HEK293 (cell line): ENCODE measurements around the gene GHDC.

Source experiments
- CTCF ChIA-PET: fragments of 350-600 bp; formaldehyde crosslinking; extraction: SDS; loops from one replicate; lab custom pipeline; 2021; ENCODE audit warnings: antibody characterized with exemption; lab: Yijun Ruan, JAX
- POLR2A ChIA-PET: fragments of 300-600 bp; formaldehyde crosslinking; extraction: SDS; loops from one replicate; lab custom pipeline; 2020; ENCODE audit warnings: antibody characterized with exemption, inconsistent platforms; lab: Yijun Ruan, JAX
- H3K27ac ChIP-seq: fragments of 200-500 bp; sonication (Bioruptor generic); 2 replicates; pipeline ENCODE4 v1.5.1; 2014; ENCODE audit warnings: low read depth, low read length, control low read depth, inconsistent platforms; ENCODE audit errors: extremely low read depth
- H3K36me3 ChIP-seq, 2 experiments: fragments of 200-500 bp in 1 of 2; sonication (Bioruptor generic) in 1 of 2; 1 replicate in 1 of 2; 2 replicates in 1 of 2; pipeline ENCODE4 v1.5.1; 2014 to 2017; ENCODE audit warnings: inconsistent platforms in 2 of 2, low read length in 2 of 2; ENCODE audit not compliant: control insufficient read depth in 2 of 2, insufficient read depth in 1 of 2
- H3K4me1 ChIP-seq: fragments of 200-500 bp; sonication (Bioruptor generic); 2 replicates; pipeline ENCODE4 v1.5.1; 2014; ENCODE audit warnings: mild to moderate bottlenecking, low read length, inconsistent platforms; ENCODE audit not compliant: control insufficient read depth, insufficient read depth
- H3K4me3 ChIP-seq: 2 replicates; pipeline ENCODE4 v1.5.1; 2011; ENCODE audit warnings: low read depth, mild to moderate bottlenecking, control low read depth, low read length, moderate library complexity
- H3K9me3 ChIP-seq: fragments of 200-500 bp; sonication (Bioruptor generic); 2 replicates; pipeline ENCODE4 v1.5.1; 2014; ENCODE audit warnings: low read depth, low read length, inconsistent platforms; ENCODE audit not compliant: control insufficient read depth, insufficient read depth
- FEZF1 ChIP-seq: fragments of 450-650 bp; formaldehyde crosslinking; IDR thresholded peaks from 2 replicates; pipeline ENCODE4 v1.5.1; 2016; ENCODE audit warnings: missing biosample characterization, missing genetic modification characterization
- REST ChIP-seq: fragments of 450-650 bp; formaldehyde crosslinking; IDR thresholded peaks from 2 replicates; pipeline ENCODE4 v1.5.1; 2016; ENCODE audit warnings: missing biosample characterization, missing genetic modification characterization
- TSHZ1 ChIP-seq: fragments of 450-650 bp; formaldehyde crosslinking; IDR thresholded peaks from 2 replicates; pipeline ENCODE4 v1.5.1; 2016; ENCODE audit warnings: missing biosample characterization, missing genetic modification characterization, borderline replicate concordance
- ZBTB7A ChIP-seq: fragments of 450-650 bp; formaldehyde crosslinking; IDR thresholded peaks from 2 replicates; pipeline ENCODE4 v1.5.1; 2016; ENCODE audit warnings: low read depth, missing biosample characterization, missing genetic modification characterization
- ZNF292 ChIP-seq: fragments of 450-650 bp; formaldehyde crosslinking; IDR thresholded peaks from 2 replicates; pipeline ENCODE4 v1.5.1; 2016; ENCODE audit warnings: low read depth, missing biosample characterization, missing genetic modification characterization, borderline replicate concordance
- ZNF324 ChIP-seq: fragments of 450-650 bp; formaldehyde crosslinking; IDR thresholded peaks from 2 replicates; pipeline ENCODE4 v1.5.1; 2016; ENCODE audit warnings: missing biosample characterization, missing genetic modification characterization
- ZNF341 ChIP-seq: fragments of 450-650 bp; formaldehyde crosslinking; IDR thresholded peaks from 2 replicates; pipeline ENCODE4; 2016; ENCODE audit warnings: low read depth, missing biosample characterization, missing genetic modification characterization
- ZNF571 ChIP-seq: fragments of 450-650 bp; formaldehyde crosslinking; IDR thresholded peaks from 2 replicates; pipeline ENCODE4 v1.5.0; 2017; ENCODE audit warnings: missing biosample characterization, missing genetic modification characterization
- ZNF610 ChIP-seq: fragments of 450-650 bp; formaldehyde crosslinking; IDR thresholded peaks from 2 replicates; pipeline ENCODE4 v1.5.1; 2016; ENCODE audit warnings: missing biosample characterization, missing genetic modification characterization, borderline replicate concordance
- ZNF629 ChIP-seq: fragments of 450-650 bp; formaldehyde crosslinking; IDR thresholded peaks from 2 replicates; pipeline ENCODE4 v1.5.1; 2017; ENCODE audit warnings: missing biosample characterization, missing genetic modification characterization
- ZNF707 ChIP-seq: fragments of 450-650 bp; formaldehyde crosslinking; IDR thresholded peaks from 2 replicates; pipeline ENCODE4 v1.5.1; 2016; ENCODE audit warnings: missing biosample characterization, missing genetic modification characterization
- ZNF791 ChIP-seq: fragments of 450-650 bp; formaldehyde crosslinking; IDR thresholded peaks from 2 replicates; pipeline ENCODE4 v1.5.1; 2016; ENCODE audit warnings: missing biosample characterization, missing genetic modification characterization
- ZSCAN5A ChIP-seq: fragments of 450-650 bp; formaldehyde crosslinking; IDR thresholded peaks from 2 replicates; pipeline ENCODE4 v1.5.1; 2016; ENCODE audit warnings: missing biosample characterization, missing genetic modification characterization

GHDC gene

GRCh38 chr17:42214156-42214555, 19.9 kb upstream of the GHDC start:
- POLR2A ChIA-PET = no interaction called here
- CTCF ChIA-PET = interaction anchor here (0.6 to 3.5 kb wide), 3 partner anchors 8 to 667 kb away, joined by 3 to 27 read pairs (median 3); no protein-coding TSS in a partner anchor

More at GRCh38 chr17:42214156-42214555, 19.9 kb upstream of the GHDC start:
- no peak for TF ChIP-seq ZNF707 (tag by site-specific recombination)
- no peak for TF ChIP-seq ZNF610 (tag by site-specific recombination)
- no peak for TF ChIP-seq ZBTB7A (tag by site-specific recombination)
- TF ChIP-seq ZNF324 = no peak
- no peak for TF ChIP-seq REST (tag by site-specific recombination)
- TF ChIP-seq ZSCAN5A (tag by site-specific recombination) = no peak
- TF ChIP-seq ZNF571 (tag by site-specific recombination) = no peak
- no peak for TF ChIP-seq TSHZ1
- no peak for TF ChIP-seq ZNF791
- no peak for TF ChIP-seq FEZF1
- no peak for TF ChIP-seq ZNF629 (tag by site-specific recombination)
- no peak for TF ChIP-seq ZNF292 (tag by site-specific recombination)
- no peak for TF ChIP-seq ZNF341 (tag by site-specific recombination)
- H3K27ac ChIP-seq = no peak overlapping the region
- no peak overlapping the region for H3K4me3 ChIP-seq
- H3K9me3 ChIP-seq = no peaks in the 10 kb centered on the region
- H3K4me1 ChIP-seq = no peaks in the 10 kb centered on the region
- peaks cover 63 to 75% of the 10 kb centered on the region in 2 experiments for H3K36me3 ChIP-seq
